Activated CD4-positive, alpha-beta T cell treated with anti-CD3 and anti-CD28 coated beads, Interleukin-2, amount 50 U/mL, for 24 hours (primary cell): Measurements from ENCODE around the gene CDKL5.
A peak's percentile ranks its signal among the peaks of the same experiment; 100 is the strongest.

Experiments
- DNase-seq, 2 donors: peaks; one replicate each; pipeline ENCODE4 v3.0.0-alpha.2; 2020; ENCODE audit warnings: low read depth in 1 of 2, low spot score in 1 of 2

CDKL5 gene

GRCh38 chrX:18643243-18643642, 217.8 kb downstream of the CDKL5 start:
- no peak for DNase-seq

DNA sequence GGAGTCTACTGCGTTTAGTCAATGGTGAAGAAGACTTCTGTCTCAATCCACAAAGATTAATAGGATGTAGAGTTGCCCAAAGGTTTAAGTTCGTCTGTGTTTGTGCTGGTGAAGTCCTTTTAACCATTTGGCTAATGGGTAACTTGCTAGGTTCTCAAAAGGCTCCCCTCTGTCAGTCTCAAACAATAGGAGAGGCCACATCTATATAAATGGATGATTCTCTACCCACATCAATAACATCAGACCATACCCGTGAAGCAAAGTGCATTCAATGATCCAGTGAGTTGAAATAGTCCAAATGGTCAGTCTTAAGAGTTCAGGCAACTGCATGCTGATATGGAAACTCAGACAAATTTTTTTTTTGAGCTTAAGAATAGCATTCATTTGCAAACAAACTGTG, 218.4 kb downstream of the CDKL5 start:
- DNase-seq: no peak

GRCh38 chrX:18647621-18648020, 222.2 kb downstream of the CDKL5 start:
- DNase-seq: no peak

- no peak for DNase-seq
Measured at GRCh38 chrX:18649498-18649951, 224.1 kb downstream of the CDKL5 start.

DNA sequence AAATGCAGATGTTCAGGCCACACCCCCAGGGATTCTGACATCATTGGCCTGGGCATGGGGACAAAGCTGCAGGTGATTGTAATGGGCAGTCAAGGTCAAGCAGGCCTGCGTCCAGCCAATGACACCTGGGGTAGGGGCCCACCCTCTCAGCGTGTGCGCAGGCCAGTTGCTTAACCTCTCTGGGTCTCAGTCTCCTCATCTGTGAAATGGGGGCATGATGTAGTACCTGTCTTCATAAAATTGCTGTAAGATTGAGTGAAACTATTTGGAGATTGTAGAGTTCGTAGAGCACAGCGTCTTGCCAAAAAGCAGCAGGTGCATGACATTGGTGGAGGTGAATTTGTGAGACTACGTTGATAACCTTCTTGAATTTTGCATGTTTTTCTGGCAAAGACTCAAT, 225.3 kb downstream of the CDKL5 start:
- DNase-seq: no peak

DNA sequence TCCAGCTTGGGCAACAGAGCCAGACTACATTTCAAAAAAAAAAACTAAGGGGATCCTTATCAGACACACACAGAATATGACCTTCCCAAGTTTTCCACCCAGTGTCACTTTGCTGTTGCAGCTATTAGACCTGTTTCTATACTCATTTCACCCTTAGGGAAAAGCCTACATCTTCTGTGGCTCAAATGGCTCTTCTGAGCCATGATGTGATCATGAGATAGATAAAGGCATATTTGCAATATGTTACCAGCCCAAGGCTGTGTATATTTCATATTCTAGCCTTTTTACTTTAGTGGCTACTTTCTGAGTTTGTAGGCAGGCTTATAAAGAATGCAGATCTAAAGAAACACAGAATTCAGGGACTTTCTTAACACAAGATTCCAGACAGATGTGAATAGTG, 227.2 kb downstream of the CDKL5 start:
- DNase-seq: no peak

DNA sequence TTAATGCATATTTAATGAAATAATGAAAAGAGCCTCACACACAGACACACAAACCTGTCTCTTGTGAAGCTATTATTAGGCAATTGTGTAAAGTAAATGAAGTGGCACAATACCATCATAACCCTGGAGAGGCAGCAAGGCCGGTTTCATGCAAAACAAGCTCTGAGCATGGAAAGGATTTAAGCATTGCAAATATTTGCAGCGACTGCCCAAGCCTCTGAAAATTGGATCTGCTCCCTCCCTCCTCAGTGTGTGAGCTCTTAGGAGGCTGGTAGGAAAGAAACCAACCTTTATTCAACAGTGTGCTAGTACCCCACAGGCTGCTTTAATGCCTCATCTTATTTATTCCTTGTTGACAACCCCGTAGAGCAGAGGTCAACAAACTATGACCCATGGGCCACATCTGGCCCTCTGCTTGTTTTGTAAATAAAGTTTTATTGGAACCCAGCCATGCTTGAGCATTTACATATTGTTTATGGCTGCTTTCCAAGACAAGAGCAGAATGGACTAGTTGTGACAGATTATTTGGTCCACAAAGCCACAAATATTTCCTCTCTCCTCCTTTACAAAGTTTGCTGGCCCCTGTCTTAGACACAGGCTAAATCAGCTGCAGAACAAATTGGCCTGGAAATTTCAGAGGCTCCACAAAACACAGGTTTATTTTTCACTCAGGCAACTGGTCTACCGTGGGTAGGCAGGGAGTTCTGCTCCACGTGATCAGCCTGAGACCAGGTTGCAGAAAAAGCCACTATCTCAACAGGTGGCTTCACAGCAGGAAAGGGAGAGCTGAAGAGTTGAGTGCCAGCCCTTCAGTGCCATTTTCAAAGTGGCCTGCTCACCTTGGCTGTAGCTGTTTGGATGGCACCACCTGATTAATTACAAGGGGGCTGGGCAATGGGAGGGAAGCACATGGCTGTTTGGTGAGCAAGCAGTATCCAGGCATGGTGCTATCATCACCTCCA, 229.7 kb downstream of the CDKL5 start:
- DNase-seq: no peak

DNA sequence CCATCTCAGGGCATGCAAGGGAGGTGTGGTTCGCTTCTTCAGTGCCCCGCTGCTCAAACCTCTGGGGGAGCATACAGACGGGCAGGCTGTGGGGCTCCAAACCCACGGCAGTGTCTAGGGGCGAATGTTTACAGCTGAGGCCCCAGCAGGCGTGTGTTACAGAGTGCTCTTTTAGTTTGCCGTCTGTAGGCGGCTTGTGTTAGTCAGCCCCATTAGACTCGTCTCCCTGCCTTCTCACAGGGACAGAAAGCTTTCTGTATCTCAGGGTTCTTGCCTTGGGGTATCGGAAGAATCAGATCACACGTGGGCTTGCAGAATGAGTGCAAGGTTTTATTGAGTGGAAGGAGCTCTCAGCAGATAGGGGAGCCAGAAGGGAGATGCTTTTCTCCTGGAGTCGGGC, 235.9 kb downstream of the CDKL5 start:
- DNase-seq: no peak

DNA sequence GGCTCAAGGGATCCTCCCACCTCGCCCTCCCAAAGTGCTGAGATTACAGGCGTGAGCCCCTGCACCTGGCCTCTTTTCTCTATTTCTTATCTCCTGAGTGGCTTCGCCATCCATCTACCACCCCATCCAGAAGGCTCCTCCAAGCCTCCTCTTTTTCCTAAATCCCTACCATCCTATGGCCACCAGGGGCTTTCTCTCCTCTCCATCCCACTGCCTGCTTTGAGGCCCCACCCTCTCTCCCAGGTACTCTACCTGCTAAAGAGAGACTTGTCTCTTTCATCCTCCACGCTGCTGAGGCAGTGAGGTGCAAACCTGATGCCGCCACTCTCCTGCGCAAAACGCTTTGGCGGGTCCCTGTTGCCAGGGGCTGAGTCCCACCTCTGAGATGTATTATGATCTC, 239.5 kb downstream of the CDKL5 start:
- DNase-seq: no peak

- no peak for DNase-seq
Measured at GRCh38 chrX:18666614-18667013, 241.2 kb downstream of the CDKL5 start.

- no peak for DNase-seq
Measured at GRCh38 chrX:18668071-18668835, 242.8 kb downstream of the CDKL5 start.

DNA sequence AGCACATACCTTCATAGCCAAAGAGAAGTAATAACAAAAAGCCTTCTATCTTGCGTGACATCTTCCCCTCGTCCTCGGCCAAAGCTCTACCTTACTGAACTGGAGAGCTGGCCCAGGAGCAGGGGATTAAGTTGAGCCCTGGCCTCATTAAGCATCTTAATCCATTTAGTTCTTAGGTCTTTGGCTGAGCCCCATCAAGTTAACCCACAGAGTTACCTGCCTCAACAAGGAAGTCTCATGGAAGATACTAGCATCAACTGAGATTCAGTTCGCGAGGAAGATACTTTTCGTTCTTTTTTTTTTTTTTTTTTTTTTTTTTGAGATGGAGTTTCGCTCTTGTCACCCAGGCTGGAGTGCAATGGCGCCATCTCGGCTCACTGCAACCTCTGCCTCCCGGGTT, 246.6 kb downstream of the CDKL5 start, which contains the start of gene RS1:
RS1 (minus strand) TSS at position 101 of the 400 bp plus-strand sequence; CDS start at position 61, 40 bp downstream.
- no peak for DNase-seq

DNA sequence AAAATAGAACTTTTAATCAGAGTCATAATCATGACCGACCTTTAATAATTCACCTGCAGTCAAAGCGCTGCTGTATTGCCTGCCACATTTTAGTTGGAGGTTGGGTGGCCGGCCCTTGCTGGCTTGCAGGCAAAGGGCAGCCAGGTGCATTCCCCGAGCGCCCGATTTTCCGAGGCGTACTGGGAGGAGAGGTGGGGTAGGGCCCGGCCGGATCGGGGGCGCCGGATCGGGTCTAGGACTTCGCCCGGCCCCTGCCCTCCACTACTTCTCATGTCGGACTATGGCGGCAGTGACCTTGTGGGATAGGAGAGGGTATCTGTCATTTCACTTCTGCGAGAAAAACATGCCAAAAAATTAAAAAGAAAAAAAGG, 249.0 kb downstream of the CDKL5 start:
- DNase-seq: no peak

- peak; percentile 65 to 77 for DNase-seq
Measured at GRCh38 chrX:18674788-18675735, 249.7 kb downstream of the CDKL5 start.

GRCh38 chrX:18676050-18676449, 250.6 kb downstream of the CDKL5 start:
- DNase-seq: no peak

- DNase-seq: no peak
Measured at GRCh38 chrX:18676470-18676869, 251.1 kb downstream of the CDKL5 start.

- no peak for DNase-seq
Measured at GRCh38 chrX:18677161-18677869, 251.9 kb downstream of the CDKL5 start.

DNA sequence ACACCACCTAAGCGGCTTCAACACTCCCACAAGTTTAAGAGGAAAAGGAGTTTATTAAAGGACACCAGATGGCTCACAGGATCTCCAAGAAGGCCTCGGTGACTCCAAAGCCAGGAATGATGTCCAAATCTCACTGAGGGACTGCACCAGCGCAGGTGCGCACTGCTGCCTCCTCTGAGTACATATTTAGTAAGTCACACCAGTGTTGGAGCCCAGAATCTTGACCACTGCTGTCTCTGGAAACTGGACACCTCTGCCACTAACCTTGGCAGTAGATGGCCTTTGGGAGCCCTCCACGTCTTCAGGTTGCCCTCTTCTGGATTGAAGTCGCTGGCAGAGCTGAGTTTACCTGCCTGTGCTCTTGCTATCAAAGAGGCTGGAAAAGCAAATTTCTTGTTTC, 256.6 kb downstream of the CDKL5 start:
- DNase-seq: no peak

GRCh38 chrX:18682979-18683387, 257.6 kb downstream of the CDKL5 start:
- DNase-seq: no peak

DNA sequence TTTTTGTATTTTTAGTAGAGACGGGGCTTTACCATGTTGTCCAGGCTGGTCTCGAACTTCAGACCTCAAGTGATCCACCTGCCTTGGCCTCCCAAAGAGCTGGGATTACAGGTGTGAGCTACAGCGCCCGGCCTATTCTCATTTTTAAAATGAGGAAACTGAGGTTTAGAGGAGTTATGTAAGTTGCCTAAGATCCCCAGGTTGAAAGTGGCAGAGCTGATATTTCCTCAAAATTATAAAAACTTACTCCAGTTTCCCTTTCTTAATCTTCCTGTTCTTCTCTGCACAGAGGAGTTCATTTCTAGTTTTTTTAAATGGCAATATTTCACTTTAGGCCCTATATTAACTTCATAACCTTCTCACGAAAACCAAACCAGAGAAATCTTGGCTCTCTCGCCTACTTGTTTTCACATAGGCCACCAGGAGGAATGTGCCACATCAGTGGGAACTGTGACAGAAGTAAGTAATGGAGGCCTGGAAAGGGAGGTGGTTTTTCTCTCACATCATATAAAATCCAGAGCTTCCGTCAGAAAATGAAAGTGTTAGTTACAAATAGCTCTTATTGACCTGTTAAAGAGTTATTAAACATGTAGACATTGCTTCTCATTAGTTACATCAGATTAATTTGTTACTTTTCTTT, 262.6 kb downstream of the CDKL5 start:
- no peak for DNase-seq
